HG02981 (cell line): ENCODE results near the gene GLT1D1.

ENCODE experiments used
- ATAC-seq: cut with Tn5 transposase; IDR thresholded peaks from one replicate; pipeline ENCODE4 v1.9.1; 2021; ENCODE audit warnings: mild to moderate bottlenecking, moderate library complexity; ENCODE audit not compliant: unreplicated experiment

The GLT1D1 gene

DNA sequence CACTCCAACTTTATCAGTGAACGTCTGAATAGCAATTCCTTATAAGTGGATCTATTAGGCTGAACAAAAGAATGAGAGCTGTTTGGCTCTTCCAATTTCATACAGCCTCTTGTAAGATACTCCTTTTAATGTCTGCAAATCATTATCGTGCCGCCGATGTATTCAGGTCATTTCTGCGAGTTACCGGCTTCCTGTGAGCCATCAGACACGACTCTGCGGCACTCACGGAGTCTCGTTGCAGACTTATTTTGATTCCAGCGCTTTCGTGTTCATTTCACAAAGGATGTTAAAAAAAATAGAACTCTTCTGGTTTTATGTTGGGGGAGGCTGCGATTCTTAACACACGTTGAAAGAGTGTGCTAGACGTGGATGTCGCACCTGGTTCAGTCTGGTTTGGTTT, 106.6 kb downstream of the GLT1D1 start:
- ATAC-seq, result no peak

DNA sequence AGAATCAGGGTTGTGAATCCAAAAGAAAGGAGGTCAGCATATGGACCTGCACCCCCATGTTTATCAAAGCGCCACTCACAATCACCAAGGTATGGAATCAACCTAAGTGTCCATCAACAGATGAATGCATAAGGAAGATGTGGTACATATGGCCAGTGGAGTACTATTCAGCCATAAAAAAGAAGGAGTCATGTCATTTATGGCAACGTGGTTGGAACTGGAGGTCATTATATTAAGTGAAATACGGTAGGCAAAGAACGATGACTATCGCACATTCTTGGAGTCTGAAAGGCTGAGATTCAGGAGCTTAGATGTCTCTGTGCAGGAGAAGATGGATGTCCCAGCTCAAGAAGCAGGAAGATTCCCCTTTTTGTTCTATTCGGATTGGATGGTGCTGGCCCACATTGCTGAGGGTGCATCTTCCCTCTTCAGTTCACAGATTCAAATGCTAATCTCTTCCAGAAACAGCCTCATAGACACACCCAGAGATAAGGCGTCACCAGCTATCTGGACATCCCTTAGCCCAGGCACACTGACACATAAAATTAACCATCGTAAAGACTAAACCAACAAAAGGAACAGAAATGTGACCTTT, 108.1 kb downstream of the GLT1D1 start:
- no peak for ATAC-seq

DNA sequence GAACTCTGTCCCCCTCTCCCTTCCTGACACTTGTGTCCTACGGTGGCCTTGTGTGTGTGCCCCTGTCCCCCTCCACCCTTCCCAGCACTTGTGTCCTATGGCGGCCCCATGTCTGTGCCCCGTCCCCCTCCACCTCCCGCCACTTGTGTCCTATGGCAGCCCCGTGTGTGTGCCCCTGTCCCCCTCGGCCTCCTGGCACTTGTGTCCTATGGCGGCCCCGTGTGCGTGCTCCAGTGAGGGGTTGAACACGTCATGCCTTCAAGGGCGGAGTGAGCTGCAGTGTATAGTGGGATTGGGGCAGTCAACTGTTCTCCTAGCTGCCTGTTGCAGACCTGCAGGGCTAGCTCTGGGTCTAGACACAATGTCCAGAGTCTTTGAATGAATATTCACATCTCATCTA, 108.7 kb downstream of the GLT1D1 start:
- ATAC-seq, result no peak

DNA sequence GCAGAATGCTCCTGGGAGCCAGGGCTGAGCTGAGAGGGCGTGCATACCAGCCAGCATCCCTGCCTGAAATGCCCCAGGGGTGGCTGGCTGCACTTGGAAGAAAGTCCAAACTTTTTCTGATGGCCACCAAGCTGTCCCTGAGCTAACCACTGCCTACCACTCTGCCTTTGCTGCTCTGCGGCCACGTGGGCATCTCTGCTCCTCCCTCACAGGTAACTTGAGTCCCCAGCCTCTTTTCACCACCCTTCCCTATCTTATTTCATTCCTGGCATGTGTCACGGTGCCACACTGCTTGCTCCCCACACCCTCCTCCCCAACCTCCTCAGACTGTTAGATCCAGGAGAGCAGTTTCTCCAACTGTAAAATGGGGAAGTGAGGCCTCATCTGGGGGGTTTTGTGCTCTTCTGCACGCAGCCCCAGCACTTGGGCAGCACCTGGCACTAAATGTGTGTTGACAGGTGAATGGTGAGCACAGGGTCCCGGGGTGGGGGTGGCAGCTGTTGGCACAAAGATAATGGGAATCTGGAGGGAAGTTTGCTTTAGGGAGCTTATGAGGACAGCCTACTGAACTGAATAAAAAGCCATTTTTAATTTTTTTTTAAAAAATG, 113.0 kb downstream of the GLT1D1 start:
- no peak for ATAC-seq

DNA sequence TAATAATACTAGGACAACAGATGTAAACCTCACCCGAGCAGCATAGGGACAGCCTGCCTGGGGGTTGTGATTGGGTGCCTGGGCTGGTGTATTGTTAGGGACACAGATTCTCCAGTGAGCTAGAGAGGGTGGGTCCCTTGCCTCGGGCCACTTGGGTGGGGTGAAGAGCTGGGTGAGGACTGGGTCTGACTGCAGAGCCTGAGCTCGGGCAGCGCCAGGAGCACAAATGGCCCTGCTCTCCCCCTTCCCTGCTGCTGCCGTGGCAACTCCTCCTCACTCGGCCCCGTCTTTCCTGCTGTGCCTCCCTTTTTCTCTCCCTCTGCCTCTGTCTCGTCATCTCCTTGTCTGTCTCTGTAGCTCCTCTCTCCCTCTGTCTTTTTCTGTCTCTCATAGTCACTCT, 115.4 kb downstream of the GLT1D1 start:
- no peak for ATAC-seq

DNA sequence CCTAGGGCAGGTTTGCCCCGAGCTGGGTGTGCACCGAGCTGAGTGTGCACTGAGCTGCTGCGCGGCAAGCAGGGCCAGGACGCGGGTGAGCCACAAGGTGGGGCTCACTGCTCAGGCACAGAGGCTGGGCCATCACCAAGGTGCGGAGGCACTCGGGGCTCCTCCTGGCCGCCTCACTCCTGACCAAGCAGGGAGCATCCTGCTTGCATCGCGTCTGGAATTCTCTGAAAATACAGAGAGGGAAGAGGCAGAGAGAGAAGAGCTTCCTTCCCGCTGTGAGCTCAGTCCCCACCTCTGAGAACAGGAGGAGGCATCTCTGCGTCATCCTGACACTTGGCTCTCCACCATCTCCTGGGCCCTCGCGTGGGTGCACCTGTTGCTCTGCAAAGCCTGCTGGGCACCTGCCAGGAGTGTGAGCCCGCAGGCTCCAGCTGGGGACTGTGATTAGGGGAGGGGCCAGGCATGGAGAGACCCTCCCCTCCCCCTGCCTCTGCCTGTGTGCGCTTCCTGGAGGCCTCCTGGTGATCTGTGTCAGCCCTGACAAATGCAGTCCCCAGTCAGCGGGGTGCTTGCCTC, 116.3 kb downstream of the GLT1D1 start:
- ATAC-seq, result peak; percentile 84

DNA sequence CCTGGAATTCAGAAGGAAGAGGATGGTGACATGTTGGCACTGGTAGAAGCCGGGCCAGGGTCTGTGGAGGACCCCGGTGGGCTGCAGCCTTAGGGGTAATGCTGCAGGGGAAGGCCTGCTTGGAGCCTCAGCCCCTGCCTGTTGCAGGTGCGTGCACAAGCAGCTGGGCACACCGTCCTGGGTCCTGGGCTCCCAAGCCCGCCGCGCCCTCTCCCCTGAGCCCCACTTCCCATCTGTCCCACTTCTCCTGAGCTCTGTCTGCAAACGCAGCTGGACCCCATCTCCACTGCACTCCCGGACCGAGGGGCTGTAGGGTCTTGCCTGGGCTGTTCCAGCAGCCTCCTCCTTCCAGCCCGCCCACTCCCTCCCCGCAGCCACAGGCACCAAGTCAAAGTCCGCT, 116.8 kb downstream of the GLT1D1 start:
- ATAC-seq, result no peak

DNA sequence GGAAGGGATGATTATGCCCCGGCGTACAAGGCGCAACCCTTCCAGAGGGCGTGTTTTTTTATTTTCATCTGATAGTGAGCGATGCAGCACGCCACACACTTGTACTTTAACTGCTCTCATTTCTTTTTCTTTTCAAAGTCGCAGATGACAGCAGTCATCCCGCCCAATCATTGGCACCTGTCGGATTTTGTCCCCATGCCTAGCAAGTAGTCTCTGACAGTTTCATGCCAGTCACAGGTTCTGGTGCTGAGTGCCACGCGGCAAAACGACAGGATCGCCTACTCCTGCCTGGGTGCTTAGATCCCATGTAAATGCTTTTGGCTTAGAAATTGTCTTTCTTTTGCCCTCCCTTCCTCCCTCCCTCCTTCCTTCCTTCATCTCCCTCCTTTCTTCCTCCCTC, 117.7 kb downstream of the GLT1D1 start:
- no peak for ATAC-seq

DNA sequence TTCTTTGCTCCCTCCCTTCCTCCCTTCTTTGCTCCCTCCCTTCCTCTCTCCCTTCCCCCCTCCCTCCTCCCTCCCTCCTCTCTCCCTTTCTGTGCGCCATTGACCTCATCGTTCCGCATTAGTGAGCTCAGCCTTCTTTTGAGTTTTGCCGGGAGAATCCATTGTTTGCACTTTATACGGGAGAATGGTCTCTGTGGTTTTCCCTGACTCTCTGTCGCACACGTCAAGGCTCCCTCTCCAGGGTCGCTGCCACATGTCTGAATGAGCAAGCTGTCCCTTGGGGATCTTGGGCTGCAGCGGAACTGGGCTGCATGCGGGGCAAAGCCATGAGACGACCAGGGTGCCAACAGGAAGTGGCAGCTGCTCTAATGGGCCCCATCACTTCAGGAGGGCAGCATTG, 118.5 kb downstream of the GLT1D1 start:
- no peak for ATAC-seq

DNA sequence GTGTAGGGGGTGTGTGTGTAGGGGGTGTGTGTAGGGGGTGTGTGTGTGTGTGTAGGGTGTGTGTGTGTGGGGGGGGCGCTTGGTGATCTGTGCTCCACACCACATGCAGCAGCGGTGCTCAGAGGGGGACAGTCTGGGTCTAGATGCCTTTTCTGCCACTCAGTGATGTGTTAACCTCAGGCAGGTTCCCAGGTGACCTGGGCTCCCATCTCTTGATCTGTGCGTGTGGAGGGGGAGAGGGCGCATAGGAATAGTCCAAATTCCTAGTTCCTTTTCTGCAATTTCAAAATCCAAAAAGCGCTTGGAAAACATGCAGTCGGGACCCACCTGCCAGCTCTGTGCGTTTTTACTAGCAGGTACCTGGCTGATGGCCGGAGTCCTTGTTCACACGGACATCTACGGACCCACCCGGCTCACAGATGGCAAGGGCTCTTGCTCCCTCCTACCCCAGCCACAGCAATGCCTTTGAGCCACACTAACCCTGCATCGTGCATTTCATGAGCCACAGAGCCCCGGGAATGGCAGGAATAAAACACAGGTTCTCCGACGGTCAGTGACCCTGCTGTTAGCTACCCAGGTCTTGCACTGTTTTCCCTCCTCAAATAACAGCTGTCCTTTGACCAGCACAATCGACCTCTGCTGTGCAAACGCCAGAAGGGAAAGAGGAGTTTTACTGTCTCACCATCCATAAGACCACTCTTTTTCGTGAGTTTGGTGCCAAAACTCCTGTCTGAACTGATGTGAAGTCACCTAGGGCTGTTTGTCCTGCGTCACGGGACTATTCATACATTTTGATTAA, 120.8 kb downstream of the GLT1D1 start:
- no peak for ATAC-seq

DNA sequence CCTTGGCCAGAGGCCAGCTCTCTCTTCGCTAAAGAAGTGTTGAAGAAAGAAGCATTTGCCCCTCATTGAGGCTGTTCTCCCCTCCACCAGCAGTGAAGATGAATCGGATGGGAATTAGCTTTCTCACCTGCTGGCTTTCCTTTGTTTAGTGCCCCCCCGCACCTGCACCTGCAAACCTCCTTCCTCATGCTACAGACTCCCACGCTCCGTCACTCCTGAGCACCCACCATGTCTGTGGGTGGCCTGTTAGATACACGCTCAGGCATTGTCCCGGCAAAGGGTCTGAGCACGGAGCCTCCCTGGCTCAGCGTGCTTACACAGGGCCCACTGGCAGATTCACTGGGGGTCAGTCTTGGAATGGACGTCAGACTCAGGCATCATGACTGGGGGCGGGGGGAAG, 121.6 kb downstream of the GLT1D1 start:
- no peak for ATAC-seq

DNA sequence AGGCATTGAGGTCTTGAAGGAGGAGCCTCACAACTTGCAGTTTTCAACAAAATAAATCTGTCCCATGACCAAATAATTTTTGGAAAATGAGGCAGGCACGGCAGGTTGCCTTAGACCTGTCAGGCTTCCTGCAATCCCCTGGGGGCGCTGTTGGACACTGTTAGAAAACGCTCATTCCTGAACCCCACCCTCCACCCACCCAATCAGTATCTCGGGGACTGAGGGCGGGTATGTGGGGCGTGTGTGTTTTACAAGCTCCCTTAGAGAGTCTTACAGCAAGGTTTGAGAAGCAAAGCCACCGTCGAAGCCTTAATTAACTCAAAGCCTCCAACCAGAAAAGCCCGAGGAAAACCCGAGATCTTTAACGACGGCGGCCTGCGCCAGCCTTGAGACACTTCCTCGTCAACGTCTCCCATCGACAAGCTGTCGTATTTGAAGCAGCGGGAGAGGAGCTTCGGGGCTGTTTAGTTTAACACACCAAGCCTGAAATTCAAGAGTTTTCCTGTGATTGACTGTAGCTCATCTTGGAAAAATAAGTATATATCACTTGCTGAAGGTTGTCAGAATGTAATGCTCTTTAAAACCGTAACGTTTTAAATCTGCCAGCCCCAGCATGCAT, 123.0 kb downstream of the GLT1D1 start:
- ATAC-seq, result peak; percentile 59

DNA sequence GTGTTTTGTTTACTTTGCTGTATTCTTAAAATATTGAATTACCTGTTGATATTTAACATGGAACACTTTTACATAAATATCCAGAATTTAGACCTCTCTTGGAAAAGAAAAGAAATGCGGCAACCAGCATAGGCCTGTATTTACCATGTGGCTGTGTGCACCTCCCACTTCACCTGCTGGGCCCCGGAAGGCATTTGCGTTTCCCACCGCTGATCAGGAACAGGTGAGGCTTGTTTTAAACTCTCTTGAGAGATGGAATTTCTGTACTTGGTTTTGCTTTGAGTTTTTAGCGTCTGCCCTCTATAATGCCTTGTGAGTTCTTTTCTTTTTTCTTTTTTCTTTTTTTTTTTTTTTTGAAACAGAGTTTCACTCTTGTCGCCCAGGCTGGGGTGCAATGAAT, 124.2 kb downstream of the GLT1D1 start:
- ATAC-seq, result no peak

DNA sequence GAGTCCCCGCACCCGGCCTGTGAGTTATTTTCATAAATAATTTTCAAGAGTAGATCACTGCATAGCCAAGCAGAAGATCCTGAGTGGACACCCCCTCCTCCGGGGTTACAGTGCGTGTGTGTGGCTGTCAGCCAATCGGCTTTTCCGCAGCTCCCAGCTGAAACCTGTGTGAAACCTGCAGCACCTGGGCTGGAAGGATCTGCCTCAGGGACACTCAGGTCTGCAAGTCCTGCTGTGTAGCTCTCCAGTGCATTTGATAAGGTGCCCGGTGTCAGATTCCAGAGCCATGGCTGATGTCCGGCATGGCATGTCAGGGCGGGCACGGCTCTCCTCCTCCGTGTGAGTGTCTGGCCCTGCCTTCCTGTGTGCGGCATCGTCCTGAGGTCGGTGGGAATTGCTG, 124.8 kb downstream of the GLT1D1 start:
- ATAC-seq, result no peak

DNA sequence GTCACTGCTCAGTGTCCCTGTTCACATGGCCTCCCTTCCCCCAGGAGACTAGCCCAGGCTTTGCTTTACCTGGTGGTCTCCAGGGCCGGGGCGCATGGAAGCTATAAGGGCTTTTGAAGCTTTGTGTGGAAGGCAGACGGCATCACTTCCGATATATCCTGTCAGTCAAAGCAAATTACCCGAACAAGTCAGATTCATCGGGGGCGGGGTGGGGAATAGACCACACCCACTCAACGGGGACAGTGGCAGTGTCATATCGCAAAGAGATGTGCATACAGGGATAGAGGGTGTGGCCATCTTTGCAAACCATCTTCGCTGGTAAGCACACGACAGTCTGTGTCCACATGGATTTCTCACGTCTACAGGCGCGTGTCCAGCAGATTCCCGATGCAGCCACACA, 127.3 kb downstream of the GLT1D1 start:
- ATAC-seq, result no peak

DNA sequence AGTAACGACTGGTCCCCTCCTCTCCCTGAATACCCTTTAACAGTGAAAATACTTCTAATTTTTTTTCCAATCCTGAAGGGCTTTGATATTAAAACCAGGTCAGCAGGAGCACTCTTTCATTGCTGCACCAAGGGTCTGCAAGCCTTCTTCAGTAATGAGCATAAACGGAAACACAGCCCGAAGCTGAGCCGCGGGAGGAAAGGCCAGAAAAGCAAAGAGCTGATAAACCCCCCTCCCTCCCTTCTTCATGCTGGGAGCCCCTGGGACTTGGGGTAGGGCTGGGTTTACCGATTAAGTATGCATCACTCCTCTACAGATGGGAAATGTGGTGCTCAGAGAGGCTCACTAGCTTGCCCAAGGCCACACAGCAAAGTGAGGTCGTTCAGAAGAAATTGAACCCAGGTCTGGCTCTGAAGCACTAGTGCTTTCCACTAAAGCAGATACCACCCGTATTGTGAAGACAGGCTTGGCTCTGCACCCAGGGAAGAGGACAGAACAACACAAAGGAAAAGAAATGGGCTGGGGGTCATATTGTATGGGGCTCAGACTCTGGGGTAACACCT, 128.8 kb downstream of the GLT1D1 start:
- ATAC-seq, result no peak

DNA sequence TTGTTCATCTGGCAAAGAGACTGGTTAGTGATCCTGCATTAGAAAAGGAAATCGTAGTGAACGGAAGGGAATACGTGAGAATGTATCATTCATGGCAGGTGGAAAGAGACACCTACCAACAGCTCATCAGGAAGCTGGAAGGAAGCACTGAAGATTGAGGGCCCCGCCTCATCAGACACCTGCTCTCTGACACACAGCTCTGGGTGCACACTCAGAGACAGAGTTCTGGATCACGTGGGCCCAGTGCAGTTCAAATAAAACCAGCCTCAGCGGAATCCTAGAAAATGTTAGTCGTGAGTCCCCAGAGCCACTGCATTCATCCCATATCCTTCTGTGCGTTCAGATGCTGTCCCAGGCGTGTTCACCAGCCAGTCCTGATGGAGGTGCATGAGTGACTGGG, 129.7 kb downstream of the GLT1D1 start:
- no peak for ATAC-seq

DNA sequence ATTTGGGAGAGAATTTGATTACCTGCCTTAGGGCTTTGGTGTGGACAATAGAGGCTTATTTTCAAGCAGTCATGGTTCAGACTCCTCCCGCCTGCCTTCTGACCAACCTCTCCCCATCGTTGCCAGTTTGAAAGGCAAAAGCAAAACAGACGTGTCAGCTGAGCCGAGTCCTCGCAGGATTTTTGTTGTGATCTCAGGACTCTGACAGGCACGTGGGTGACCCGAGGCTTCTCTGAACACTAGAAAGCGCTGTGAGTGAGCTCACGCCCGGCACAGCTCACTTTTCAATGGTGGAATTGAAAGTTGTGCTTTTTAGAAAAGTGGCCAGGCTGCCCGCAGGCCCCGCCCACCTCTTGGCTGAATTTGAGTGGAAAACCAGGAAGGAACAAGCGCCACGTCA, 130.1 kb downstream of the GLT1D1 start:
- no peak for ATAC-seq

DNA sequence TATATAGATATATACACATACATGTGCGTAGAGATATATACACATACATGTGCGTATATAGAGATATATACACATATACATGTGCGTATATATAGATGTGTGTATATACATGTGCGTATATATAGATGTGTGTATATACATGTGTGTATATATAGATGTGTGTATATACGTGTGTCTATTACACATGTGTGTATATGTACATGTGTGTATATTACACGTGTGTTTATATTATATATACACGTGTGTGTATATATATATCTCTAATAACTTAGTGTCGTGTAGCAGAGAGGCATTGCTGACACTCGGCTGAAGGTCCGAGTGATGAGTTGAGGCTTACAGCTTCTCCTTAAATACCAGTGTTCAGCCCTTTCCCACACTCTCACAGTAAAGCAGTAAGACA, 133.7 kb downstream of the GLT1D1 start:
- no peak for ATAC-seq

DNA sequence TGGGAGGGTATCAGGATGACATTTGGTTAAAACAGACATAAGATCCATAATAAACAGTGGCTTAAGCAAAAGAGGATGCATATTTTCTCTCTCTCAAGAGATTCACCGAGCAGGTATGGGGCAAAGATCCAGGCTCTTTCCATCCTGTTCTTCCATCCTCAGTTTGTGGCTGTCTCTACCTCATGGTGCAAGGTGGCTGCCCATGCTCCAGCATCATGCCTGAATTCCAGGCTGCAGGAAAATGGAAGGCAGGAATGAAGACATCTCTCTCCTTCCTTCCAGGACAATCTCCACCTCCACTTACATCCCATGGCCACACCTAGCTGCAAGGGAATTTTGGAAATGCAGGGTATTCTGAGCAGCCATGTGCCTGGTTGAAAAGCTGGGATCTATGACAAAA, 136.0 kb downstream of the GLT1D1 start:
- ATAC-seq, result no peak

DNA sequence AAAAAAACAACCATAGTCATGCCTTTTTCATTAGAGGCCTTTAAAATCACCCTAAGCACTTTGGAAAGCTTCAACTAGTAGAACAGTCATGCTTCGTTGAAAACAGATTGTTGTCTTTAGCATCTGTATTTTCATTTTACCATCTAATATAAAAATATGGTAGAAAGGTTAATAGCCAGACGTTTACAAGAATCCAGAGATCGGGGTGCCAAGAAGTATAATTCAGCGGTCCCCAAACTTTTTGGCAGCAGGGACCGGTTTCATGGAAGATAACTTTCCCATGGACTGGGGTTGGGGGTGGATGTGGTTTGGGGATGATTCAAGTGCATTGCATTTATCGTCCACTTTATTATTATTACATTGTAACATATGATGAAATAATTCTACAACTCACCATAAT, 138.4 kb downstream of the GLT1D1 start:
- ATAC-seq, result no peak
